ENCODE results near the gene ADH5. TPM values are rescaled to one million over a fixed set of nuclear protein-coding genes. Genes with fewer than 3 reads are reported as not detected.
A peak's percentile ranks its signal among the peaks of the same experiment; 100 is the strongest.
"Not testable (repeated sequence)": the region's sequence is repeated elsewhere in the genome, so short reads cannot be mapped to it uniquely, and the experiment has no call there.

The ADH5 gene
- total RNA-seq, 1 experiment from 2014 or later, result 110 TPM

DNA sequence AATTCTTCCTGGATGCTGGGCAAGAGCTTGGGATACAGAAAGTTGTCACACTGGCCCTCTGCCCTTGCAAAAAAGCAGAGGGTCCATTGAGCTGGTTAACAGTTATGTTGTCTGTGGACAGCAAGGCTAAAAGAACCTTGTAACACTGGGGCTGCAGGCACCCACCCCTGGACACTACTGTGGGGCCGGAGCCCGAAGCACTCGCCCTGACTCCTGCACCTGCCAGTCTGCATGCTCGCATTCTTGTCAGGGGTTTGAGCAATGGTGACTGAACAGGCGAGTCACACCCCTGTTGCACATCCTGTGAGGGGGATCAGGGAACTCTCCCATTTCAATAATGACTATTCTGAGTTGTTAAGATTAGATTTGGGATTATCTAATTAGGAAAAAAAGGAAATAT is 31.9 kb upstream of the ADH5 start:
- no peak for DNase-seq (ENCODE audit: unreplicated experiment)
- BruUV-seq (replicated peaks), result no TSS peak
- Mint-ChIP-seq H3K27ac (ENCODE audit: low read depth, unreplicated experiment) (no peak overlapping the region), H3K36me3 (ENCODE audit: insufficient read depth, unreplicated experiment) (no peaks in the 10 kb centered on the region), H3K4me1 (ENCODE audit: insufficient read depth, unreplicated experiment) (no peaks in the 10 kb centered on the region), H3K27me3 (ENCODE audit: insufficient read depth, unreplicated experiment) (no peaks in the 10 kb centered on the region), H3K9me3 (ENCODE audit: unreplicated experiment) (no peaks in the 10 kb centered on the region), H3K4me3 (ENCODE audit: unreplicated experiment) (no peak overlapping the region)
- CTCF ChIA-PET, result interaction anchor here (0.5 to 2.8 kb wide), 4 partner anchors 30 to 349 kb away, joined by 3 to 27 read pairs (median 12); no protein-coding TSS in a partner anchor
- POLR2A ChIA-PET, result no interaction called here
- TF ChIP-seq, protein P1, sequence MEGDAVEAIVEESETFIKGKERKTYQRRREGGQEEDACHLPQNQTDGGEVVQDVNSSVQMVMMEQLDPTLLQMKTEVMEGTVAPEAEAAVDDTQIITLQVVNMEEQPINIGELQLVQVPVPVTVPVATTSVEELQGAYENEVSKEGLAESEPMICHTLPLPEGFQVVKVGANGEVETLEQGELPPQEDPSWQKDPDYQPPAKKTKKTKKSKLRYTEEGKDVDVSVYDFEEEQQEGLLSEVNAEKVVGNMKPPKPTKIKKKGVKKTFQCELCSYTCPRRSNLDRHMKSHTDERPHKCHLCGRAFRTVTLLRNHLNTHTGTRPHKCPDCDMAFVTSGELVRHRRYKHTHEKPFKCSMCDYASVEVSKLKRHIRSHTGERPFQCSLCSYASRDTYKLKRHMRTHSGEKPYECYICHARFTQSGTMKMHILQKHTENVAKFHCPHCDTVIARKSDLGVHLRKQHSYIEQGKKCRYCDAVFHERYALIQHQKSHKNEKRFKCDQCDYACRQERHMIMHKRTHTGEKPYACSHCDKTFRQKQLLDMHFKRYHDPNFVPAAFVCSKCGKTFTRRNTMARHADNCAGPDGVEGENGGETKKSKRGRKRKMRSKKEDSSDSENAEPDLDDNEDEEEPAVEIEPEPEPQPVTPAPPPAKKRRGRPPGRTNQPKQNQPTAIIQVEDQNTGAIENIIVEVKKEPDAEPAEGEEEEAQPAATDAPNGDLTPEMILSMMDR (IDR thresholded peaks at IDR 0.05; ENCODE audit: unreplicated experiment), result no peak
- intact Hi-C loops (cut with micrococcal nuclease), result no loop called here

DNA sequence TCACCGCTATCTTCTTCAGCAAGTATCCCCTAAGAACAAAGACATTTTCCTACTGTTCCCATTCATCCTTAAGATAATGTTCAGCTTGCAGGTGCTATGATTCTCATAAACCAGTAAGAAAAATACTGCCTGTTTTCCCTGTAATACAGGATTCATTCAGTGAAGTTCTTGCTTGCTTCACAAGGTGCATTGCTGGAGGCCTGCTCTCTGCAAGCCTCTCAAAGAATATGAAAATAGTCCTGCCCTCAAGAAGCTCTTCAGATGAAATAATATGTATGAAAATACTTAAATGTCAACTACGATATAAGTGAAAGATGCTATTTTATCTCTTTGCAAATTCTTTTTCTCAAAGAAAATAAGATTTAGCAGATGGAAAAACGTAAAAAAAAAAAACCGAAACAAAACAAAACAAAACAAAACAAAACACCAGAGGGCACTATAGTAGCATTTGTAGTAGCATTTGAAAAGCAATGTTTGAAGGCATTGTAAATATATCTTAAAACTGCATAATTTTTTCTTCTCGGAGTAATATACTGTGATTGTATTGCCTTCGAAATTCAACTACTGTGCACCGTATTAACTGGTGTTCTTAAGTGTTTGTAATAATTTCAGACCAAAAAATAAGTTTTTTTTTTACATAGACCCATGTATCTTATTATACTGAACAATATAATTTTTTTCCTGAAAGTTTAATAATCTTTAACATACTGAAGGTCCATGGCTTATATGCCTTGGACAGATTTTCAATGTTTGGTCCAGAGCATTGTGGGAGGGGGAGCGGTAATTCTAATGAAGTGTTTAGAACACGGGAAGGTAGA is 29.5 kb upstream of the ADH5 start:
- ChIA-PET POLR2A (no interaction called here), CTCF (interaction anchor here (0.6 to 2.6 kb wide), 20 partner anchors 9 to 419 kb away, joined by 3 to 23 read pairs (median 4); no protein-coding TSS in a partner anchor)
- no TSS peak for BruUV-seq (replicated peaks)
- Mint-ChIP-seq H3K4me1 (ENCODE audit: insufficient read depth, unreplicated experiment) (no peaks in the 10 kb centered on the region), H3K9me3 (ENCODE audit: unreplicated experiment) (no peaks in the 10 kb centered on the region), H3K36me3 (ENCODE audit: insufficient read depth, unreplicated experiment) (no peaks in the 10 kb centered on the region), H3K27ac (ENCODE audit: low read depth, unreplicated experiment) (no peak overlapping the region), H3K27me3 (ENCODE audit: insufficient read depth, unreplicated experiment) (no peaks in the 10 kb centered on the region), H3K4me3 (ENCODE audit: unreplicated experiment) (no peak overlapping the region)
- TF ChIP-seq, protein P1 (IDR thresholded peaks at IDR 0.05; ENCODE audit: unreplicated experiment), result peak; percentile 25
- intact Hi-C loops (cut with micrococcal nuclease), result loop anchor here (1.0 kb wide), 2 partner anchors 287 to 345 kb away; no protein-coding TSS in a partner anchor
- DNase-seq (ENCODE audit: unreplicated experiment), result peak; percentile 30

DNA sequence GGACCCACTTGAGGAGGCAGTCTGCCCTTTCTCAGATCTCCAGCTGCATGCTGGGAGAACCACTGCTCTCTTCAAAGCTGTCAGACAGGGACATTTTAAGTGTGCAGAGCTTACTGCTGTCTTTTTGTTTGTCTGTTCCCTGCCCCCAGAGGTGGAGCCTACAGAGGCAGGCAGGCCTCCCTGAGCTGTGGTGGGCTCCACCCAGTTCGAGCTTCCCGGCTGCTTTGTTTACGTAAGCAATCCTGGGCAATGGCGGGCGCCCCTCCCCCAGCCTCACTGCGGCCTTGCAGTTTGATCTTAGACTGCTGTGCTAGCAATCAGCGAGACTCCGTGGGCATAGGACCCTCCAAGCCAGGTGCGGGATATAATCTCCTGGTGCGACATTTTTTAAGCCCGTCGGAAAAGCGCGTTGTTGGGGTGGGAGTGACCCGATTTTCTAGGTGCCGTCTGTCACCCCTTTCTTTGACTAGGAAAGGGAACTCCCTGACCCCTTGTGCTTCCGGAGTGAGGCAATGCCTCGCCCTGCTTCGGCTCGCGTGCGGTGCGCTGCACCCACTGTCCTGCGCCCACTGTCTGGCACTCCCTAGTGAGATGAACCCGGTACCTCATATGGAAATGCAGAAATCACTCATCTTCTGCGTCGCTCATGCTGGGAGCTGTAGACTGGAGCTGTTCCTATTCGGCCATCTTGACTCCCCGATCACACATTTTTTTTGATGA is 28.7 kb upstream of the ADH5 start:
- CTCF ChIA-PET, result interaction anchor here (0.6 to 2.6 kb wide), 21 partner anchors 8 to 420 kb away, joined by 3 to 23 read pairs (median 4); no protein-coding TSS in a partner anchor
- BruUV-seq (replicated peaks), result not testable (repeated sequence)

DNA sequence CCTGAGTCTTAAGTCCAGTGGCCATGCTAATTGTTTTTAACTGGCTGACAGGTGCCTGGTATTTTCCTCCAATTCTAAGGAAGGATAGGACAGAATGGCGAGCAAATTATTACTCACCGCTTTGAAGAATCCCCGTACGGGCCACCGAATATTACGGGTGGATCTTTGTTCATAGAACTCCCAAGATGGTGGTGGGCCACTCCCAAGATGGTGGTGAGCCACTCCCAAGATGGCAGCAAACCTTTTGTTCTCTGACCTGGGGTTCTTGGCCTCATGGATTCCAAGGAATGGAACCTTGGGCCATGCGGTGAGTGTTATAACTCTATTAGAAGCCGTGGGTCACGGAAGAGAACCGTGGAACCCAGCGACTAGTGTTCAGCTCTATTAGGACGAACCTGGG is 20.7 kb upstream of the ADH5 start:
- H3K4me1 Mint-ChIP-seq (ENCODE audit: insufficient read depth, unreplicated experiment); intact Hi-C loops (cut with micrococcal nuclease); H3K36me3 Mint-ChIP-seq (ENCODE audit: insufficient read depth, unreplicated experiment); H3K9me3 Mint-ChIP-seq (ENCODE audit: unreplicated experiment); H3K4me3 Mint-ChIP-seq (ENCODE audit: unreplicated experiment); DNase-seq (ENCODE audit: unreplicated experiment); H3K27ac Mint-ChIP-seq (ENCODE audit: low read depth, unreplicated experiment); BruUV-seq (replicated peaks); H3K27me3 Mint-ChIP-seq (ENCODE audit: insufficient read depth, unreplicated experiment): not testable (repeated sequence)
- CTCF ChIA-PET, result interaction anchor here (1.4 kb wide), 1 partner anchor 9 kb away, joined by 4 read pairs; no protein-coding TSS in a partner anchor
- POLR2A ChIA-PET, result interaction anchor here (0.9 kb wide), 1 partner anchor 15 kb away, joined by 3 read pairs; no protein-coding TSS in a partner anchor

More for the DNA sequence above, 28.7 kb upstream of the ADH5 start:
- H3K36me3 Mint-ChIP-seq (ENCODE audit: insufficient read depth, unreplicated experiment); H3K27me3 Mint-ChIP-seq (ENCODE audit: insufficient read depth, unreplicated experiment); H3K4me3 Mint-ChIP-seq (ENCODE audit: unreplicated experiment); DNase-seq (ENCODE audit: unreplicated experiment); intact Hi-C loops (cut with micrococcal nuclease); H3K27ac Mint-ChIP-seq (ENCODE audit: low read depth, unreplicated experiment); H3K9me3 Mint-ChIP-seq (ENCODE audit: unreplicated experiment); POLR2A ChIA-PET; H3K4me1 Mint-ChIP-seq (ENCODE audit: insufficient read depth, unreplicated experiment): not testable (repeated sequence)
